GM23338 (cell line): ENCODE measurements around the gene RNLS. TPM values are rescaled to one million over a fixed set of nuclear protein-coding genes. Genes with fewer than 3 reads are reported as not detected.

Experiments
- ATAC-seq: fragments of 200-7000 bp; cut with Tn5 transposase; 3 replicates; pipeline ENCODE4 v1.9.1; 2020
- DNase-seq: peaks from one replicate; pipeline ENCODE4 v3.0.0-alpha.2; 2015; ENCODE audit warnings: low spot score
- H2AFZ ChIP-seq: fragments of 200-600 bp; sonication (generic); 2 replicates; pipeline ENCODE4 v1.8.0; 2016; ENCODE audit warnings: antibody characterized with exemption, mild to moderate bottlenecking, moderate library complexity
- H3F3A ChIP-seq: fragments of 200-600 bp; sonication (generic); replicated peaks from 2 replicates; pipeline ENCODE4 v1.8.0; 2017; ENCODE audit warnings: antibody characterized with exemption, mixed run types, low read depth
- H3K27ac ChIP-seq: fragments of 200-600 bp; sonication (generic); 2 replicates; pipeline ENCODE4 v1.6.1; 2016; ENCODE audit warnings: low read depth
- H3K27me3 ChIP-seq: fragments of 200-600 bp; sonication (generic); 2 replicates; pipeline ENCODE4 v1.8.0; 2016; ENCODE audit warnings: mild to moderate bottlenecking, mixed run types, moderate library complexity; ENCODE audit not compliant: insufficient read depth
- H3K36me3 ChIP-seq: fragments of 200-600 bp; sonication (generic); 2 replicates; pipeline ENCODE4 v1.8.0; 2016; ENCODE audit warnings: mild to moderate bottlenecking; ENCODE audit not compliant: insufficient read depth
- H3K4me1 ChIP-seq: fragments of 200-600 bp; sonication (generic); 2 replicates; pipeline ENCODE4 v1.8.0; 2016; ENCODE audit warnings: mild to moderate bottlenecking, moderate library complexity; ENCODE audit not compliant: insufficient read depth
- H3K4me2 ChIP-seq: fragments of 200-600 bp; sonication (generic); 2 replicates; pipeline ENCODE4 v1.7.1; 2017; ENCODE audit warnings: mixed run types
- H3K4me3 ChIP-seq: fragments of 200-600 bp; sonication (generic); 2 replicates; pipeline ENCODE4 v1.6.1; 2016; ENCODE audit warnings: mixed run types
- H3K79me2 ChIP-seq: fragments of 200-600 bp; sonication (generic); replicated peaks from 2 replicates; pipeline ENCODE4 v1.8.0; 2017; ENCODE audit warnings: mild to moderate bottlenecking; ENCODE audit not compliant: insufficient read depth
- H3K9me2 ChIP-seq: fragments of 200-600 bp; sonication (generic); 2 replicates; pipeline ENCODE4 v1.8.0; 2017; ENCODE audit not compliant: insufficient read depth
- H4K20me1 ChIP-seq: fragments of 200-600 bp; sonication (generic); replicated peaks from 2 replicates; pipeline ENCODE4 v1.8.0; 2017; ENCODE audit warnings: mild to moderate bottlenecking; ENCODE audit not compliant: insufficient read depth
- H3K27ac Mint-ChIP-seq: 2 replicates; pipeline ENCODE4 v1.8.0; 2020; ENCODE audit warnings: inconsistent platforms, mild to moderate bottlenecking, moderate library complexity, mixed read lengths
- H3K27me3 Mint-ChIP-seq: 3 replicates; pipeline ENCODE4 v1.8.0; 2022; ENCODE audit warnings: low read depth, mild to moderate bottlenecking, moderate library complexity, mixed read lengths, inconsistent platforms; ENCODE audit not compliant: insufficient read depth, poor library complexity
- H3K36me3 Mint-ChIP-seq: 3 replicates; pipeline ENCODE4 v1.8.0; 2021; ENCODE audit warnings: low read depth, mild to moderate bottlenecking, inconsistent platforms, moderate library complexity, mixed read lengths
- H3K4me1 Mint-ChIP-seq: 3 replicates; pipeline ENCODE4 v1.8.0; 2020; ENCODE audit warnings: mild to moderate bottlenecking, inconsistent platforms, mixed read lengths
- H3K4me3 Mint-ChIP-seq: 3 replicates; pipeline ENCODE4 v1.8.0; 2021; ENCODE audit warnings: moderate library complexity, mild to moderate bottlenecking, inconsistent platforms, mixed read lengths
- H3K9me3 Mint-ChIP-seq: 3 replicates; pipeline ENCODE4 v1.8.0; 2020; ENCODE audit warnings: moderate library complexity, mild to moderate bottlenecking, inconsistent platforms, mixed read lengths
- CREB1 ChIP-seq: fragments of 250-450 bp; sonication (Bioruptor Pico); IDR thresholded peaks from 2 replicates; pipeline ENCODE4 v1.5.0; 2020; ENCODE audit warnings: low read depth, mild to moderate bottlenecking, moderate library complexity
- JUNB ChIP-seq: IDR thresholded peaks from one replicate; pipeline ENCODE4 v1.6.1; 2016; ENCODE audit warnings: antibody characterized with exemption; ENCODE audit not compliant: unreplicated experiment
- POLR2AphosphoS5 ChIP-seq: IDR thresholded peaks from 2 replicates; pipeline ENCODE4 v1.6.1; 2016; ENCODE audit warnings: antibody characterized with exemption, low read depth
- STAT1 ChIP-seq: IDR thresholded peaks from one replicate; pipeline ENCODE4 v1.6.1; 2016; ENCODE audit warnings: antibody characterized with exemption; ENCODE audit not compliant: unreplicated experiment
- ZNF114 ChIP-seq: fragments of 250-450 bp; sonication (Bioruptor Pico); IDR thresholded peaks from 2 replicates; pipeline ENCODE4 v1.5.0; 2020; ENCODE audit warnings: mild to moderate bottlenecking, moderate library complexity
- polyA plus RNA-seq: library from polyadenylated mRNA; unstranded; fragments of >200 nt; fragmentation: Nextera tagmentation; extraction: Ambion mirVana; gene quantifications from 2 replicates; pipeline ENCODE4 v1.2.1, GENCODE V29; 2016
- total RNA-seq: library from RNA; depleted of rRNA; stranded (reverse); fragments of >200 nt; shearing (Covaris generic); gene quantifications from 2 replicates; pipeline ENCODE4 v1.2.3, GENCODE V29; 2014
- TF ChIP-seq, protein P1 (sequence below): fragments of 250-450 bp; sonication (Bioruptor Pico); IDR thresholded peaks from 2 replicates; pipeline ENCODE4 v1.5.0; 2020; ENCODE audit warnings: mild to moderate bottlenecking, moderate library complexity
- TF ChIP-seq, protein P2 (sequence below), 2 experiments: fragments of 200-600 bp in 1 of 2; sonication (generic) in 1 of 2; conservative IDR thresholded peaks; 2 replicates each; pipeline versions ENCODE4 v1.5.1 to v1.6.1; 2016 to 2017; ENCODE audit warnings: antibody characterized with exemption in 2 of 2, low read depth in 2 of 2, mild to moderate bottlenecking in 2 of 2, moderate library complexity in 1 of 2

The RNLS gene
- total and polyA plus RNA-seq, 2 experiments from 2014 or later, result 8.8 to 15.2 TPM

DNA sequence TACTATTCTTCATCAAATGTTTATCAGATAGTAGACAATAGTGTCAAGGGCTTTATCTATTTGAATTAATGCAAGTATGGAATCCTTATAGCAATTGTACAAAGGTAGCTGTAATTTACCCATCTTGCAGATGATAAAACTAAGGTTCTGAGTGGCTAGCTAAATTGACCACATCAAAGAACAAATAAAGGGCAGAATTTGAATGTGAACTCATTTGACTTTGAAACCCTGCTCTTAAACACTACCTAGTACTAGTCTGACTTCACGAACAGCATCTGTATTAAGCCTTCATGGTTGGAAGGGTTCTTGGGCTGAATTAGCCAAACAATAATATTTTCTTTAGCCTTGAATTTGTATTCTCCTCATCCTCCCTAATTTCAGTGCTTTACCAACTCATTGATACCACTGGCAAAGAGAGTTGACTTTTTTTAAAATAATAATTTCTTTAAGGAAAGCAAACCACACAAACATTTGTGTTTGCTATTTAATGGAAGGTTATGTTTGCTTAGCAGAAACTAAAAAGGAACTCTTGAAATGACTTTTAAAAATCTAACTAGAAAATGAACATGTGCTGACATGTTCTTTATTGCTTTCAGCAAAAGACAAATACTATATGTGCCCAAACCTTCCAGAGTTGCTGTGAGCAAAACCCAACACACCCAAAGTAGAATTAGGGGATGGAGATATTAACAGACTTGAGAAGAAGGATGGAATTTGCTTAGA lies 322.6 kb downstream of the RNLS start:
- Histone ChIP-seq H3K4me1 (no peaks in the 10 kb centered on the region), H3K4me3 (no peak overlapping the region), H3K27ac (no peak overlapping the region), H3K4me2 (no peak overlapping the region), H3K27me3 (no peaks in the 10 kb centered on the region), H2AFZ (no peak overlapping the region), H3F3A (no peaks in the 10 kb centered on the region), H4K20me1 (no peaks in the 10 kb centered on the region; the same call in 1 of the 2 replicates), H3K9me2 (no peaks in the 10 kb centered on the region), H3K36me3 (no peaks in the 10 kb centered on the region), H3K79me2 (no peaks in the 10 kb centered on the region)
- no peaks in the 10 kb centered on the region for H3K36me3 Mint-ChIP-seq
- ATAC-seq (no peak), DNase-seq (no peak)
- H3K9me3 Mint-ChIP-seq, result no peaks in the 10 kb centered on the region
- TF ChIP-seq, protein P1, sequence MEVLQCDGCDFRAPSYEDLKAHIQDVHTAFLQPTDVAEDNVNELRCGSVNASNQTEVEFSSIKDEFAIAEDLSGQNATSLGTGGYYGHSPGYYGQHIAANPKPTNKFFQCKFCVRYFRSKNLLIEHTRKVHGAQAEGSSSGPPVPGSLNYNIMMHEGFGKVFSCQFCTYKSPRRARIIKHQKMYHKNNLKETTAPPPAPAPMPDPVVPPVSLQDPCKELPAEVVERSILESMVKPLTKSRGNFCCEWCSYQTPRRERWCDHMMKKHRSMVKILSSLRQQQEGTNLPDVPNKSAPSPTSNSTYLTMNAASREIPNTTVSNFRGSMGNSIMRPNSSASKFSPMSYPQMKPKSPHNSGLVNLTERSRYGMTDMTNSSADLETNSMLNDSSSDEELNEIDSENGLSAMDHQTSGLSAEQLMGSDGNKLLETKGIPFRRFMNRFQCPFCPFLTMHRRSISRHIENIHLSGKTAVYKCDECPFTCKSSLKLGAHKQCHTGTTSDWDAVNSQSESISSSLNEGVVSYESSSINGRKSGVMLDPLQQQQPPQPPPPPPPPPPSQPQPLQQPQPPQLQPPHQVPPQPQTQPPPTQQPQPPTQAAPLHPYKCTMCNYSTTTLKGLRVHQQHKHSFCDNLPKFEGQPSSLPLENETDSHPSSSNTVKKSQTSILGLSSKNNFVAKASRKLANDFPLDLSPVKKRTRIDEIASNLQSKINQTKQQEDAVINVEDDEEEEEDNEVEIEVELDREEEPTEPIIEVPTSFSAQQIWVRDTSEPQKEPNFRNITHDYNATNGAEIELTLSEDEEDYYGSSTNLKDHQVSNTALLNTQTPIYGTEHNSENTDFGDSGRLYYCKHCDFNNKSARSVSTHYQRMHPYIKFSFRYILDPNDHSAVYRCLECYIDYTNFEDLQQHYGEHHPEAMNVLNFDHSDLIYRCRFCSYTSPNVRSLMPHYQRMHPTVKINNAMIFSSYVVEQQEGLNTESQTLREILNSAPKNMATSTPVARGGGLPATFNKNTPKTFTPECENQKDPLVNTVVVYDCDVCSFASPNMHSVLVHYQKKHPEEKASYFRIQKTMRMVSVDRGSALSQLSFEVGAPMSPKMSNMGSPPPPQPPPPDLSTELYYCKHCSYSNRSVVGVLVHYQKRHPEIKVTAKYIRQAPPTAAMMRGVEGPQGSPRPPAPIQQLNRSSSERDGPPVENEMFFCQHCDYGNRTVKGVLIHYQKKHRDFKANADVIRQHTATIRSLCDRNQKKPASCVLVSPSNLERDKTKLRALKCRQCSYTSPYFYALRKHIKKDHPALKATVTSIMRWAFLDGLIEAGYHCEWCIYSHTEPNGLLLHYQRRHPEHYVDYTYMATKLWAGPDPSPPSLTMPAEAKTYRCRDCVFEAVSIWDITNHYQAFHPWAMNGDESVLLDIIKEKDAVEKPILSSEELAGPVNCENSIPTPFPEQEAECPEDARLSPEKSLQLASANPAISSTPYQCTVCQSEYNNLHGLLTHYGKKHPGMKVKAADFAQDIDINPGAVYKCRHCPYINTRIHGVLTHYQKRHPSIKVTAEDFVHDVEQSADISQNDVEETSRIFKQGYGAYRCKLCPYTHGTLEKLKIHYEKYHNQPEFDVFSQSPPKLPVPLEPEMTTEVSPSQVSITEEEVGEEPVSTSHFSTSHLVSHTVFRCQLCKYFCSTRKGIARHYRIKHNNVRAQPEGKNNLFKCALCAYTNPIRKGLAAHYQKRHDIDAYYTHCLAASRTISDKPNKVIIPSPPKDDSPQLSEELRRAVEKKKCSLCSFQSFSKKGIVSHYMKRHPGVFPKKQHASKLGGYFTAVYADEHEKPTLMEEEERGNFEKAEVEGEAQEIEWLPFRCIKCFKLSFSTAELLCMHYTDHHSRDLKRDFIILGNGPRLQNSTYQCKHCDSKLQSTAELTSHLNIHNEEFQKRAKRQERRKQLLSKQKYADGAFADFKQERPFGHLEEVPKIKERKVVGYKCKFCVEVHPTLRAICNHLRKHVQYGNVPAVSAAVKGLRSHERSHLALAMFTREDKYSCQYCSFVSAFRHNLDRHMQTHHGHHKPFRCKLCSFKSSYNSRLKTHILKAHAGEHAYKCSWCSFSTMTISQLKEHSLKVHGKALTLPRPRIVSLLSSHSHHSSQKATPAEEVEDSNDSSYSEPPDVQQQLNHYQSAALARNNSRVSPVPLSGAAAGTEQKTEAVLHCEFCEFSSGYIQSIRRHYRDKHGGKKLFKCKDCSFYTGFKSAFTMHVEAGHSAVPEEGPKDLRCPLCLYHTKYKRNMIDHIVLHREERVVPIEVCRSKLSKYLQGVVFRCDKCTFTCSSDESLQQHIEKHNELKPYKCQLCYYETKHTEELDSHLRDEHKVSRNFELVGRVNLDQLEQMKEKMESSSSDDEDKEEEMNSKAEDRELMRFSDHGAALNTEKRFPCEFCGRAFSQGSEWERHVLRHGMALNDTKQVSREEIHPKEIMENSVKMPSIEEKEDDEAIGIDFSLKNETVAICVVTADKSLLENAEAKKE (CRISPR knock-in tag), result no peak
- TF ChIP-seq STAT1 (no peak), CREB1 (CRISPR knock-in tag) (no peak), ZNF114 (CRISPR knock-in tag) (no peak), JUNB (no peak)
- H3K4me1 Mint-ChIP-seq, result no peaks in the 10 kb centered on the region
- no peaks in the 10 kb centered on the region for H3K27me3 Mint-ChIP-seq
- H3K27ac Mint-ChIP-seq, result no peak overlapping the region
- no peak overlapping the region for H3K4me3 Mint-ChIP-seq

DNA sequence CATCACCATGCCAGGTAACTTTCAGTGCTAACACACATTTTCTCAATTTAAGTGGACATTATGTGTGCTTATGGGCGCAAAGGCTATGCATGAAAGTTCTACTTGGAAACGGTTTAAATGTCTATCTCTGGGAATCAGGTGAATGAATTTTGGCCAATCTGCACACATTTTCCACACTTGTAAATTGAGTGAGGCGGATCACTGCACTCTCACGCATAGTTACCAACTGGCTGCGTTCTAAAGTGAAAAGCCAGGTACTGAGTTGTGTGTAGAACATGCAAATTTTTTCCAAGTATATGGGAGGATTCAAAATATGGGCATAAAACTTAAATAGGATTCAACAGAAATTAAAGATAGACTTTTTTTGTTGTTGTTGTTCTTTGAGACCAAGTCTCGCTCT lies 323.7 kb downstream of the RNLS start:
- no peak overlapping the region for H3K4me2 ChIP-seq
- DNase-seq, result no peak
- no peaks in the 10 kb centered on the region for H3F3A ChIP-seq
- H3K4me3 ChIP-seq, result no peak overlapping the region
- Mint-ChIP-seq H3K36me3 (no peaks in the 10 kb centered on the region), H3K9me3 (no peaks in the 10 kb centered on the region), H3K27me3 (no peaks in the 10 kb centered on the region), H3K4me3 (no peak overlapping the region), H3K27ac (no peak overlapping the region), H3K4me1 (no peaks in the 10 kb centered on the region)
- H4K20me1 ChIP-seq, result no peaks in the 10 kb centered on the region; the same call in 1 of the 2 replicates
- H3K4me1 ChIP-seq, result no peaks in the 10 kb centered on the region
- no peak overlapping the region for H2AFZ ChIP-seq
- no peak overlapping the region for H3K27ac ChIP-seq
- no peaks in the 10 kb centered on the region for H3K79me2 ChIP-seq
- no peaks in the 10 kb centered on the region for H3K27me3 ChIP-seq
- H3K9me2 ChIP-seq, result no peaks in the 10 kb centered on the region
- H3K36me3 ChIP-seq, result no peaks in the 10 kb centered on the region
- ATAC-seq, result no peak
- TF ChIP-seq CREB1 (CRISPR knock-in tag) (no peak), POLR2AphosphoS5 (no peak), ZNF114 (CRISPR knock-in tag) (no peak)
- TF ChIP-seq, protein P2, sequence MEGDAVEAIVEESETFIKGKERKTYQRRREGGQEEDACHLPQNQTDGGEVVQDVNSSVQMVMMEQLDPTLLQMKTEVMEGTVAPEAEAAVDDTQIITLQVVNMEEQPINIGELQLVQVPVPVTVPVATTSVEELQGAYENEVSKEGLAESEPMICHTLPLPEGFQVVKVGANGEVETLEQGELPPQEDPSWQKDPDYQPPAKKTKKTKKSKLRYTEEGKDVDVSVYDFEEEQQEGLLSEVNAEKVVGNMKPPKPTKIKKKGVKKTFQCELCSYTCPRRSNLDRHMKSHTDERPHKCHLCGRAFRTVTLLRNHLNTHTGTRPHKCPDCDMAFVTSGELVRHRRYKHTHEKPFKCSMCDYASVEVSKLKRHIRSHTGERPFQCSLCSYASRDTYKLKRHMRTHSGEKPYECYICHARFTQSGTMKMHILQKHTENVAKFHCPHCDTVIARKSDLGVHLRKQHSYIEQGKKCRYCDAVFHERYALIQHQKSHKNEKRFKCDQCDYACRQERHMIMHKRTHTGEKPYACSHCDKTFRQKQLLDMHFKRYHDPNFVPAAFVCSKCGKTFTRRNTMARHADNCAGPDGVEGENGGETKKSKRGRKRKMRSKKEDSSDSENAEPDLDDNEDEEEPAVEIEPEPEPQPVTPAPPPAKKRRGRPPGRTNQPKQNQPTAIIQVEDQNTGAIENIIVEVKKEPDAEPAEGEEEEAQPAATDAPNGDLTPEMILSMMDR (conservative IDR thresholded peaks at IDR 0.05; ENCODE audit: low read depth in 2 of 2), result no peak
